GM21447 (cell line): ENCODE data around the gene PHRF1.

Experiments
- ATAC-seq: cut with Tn5 transposase; IDR thresholded peaks from one replicate; pipeline ENCODE4 v1.9.1; 2021; ENCODE audit not compliant: unreplicated experiment

The PHRF1 gene, protein sequence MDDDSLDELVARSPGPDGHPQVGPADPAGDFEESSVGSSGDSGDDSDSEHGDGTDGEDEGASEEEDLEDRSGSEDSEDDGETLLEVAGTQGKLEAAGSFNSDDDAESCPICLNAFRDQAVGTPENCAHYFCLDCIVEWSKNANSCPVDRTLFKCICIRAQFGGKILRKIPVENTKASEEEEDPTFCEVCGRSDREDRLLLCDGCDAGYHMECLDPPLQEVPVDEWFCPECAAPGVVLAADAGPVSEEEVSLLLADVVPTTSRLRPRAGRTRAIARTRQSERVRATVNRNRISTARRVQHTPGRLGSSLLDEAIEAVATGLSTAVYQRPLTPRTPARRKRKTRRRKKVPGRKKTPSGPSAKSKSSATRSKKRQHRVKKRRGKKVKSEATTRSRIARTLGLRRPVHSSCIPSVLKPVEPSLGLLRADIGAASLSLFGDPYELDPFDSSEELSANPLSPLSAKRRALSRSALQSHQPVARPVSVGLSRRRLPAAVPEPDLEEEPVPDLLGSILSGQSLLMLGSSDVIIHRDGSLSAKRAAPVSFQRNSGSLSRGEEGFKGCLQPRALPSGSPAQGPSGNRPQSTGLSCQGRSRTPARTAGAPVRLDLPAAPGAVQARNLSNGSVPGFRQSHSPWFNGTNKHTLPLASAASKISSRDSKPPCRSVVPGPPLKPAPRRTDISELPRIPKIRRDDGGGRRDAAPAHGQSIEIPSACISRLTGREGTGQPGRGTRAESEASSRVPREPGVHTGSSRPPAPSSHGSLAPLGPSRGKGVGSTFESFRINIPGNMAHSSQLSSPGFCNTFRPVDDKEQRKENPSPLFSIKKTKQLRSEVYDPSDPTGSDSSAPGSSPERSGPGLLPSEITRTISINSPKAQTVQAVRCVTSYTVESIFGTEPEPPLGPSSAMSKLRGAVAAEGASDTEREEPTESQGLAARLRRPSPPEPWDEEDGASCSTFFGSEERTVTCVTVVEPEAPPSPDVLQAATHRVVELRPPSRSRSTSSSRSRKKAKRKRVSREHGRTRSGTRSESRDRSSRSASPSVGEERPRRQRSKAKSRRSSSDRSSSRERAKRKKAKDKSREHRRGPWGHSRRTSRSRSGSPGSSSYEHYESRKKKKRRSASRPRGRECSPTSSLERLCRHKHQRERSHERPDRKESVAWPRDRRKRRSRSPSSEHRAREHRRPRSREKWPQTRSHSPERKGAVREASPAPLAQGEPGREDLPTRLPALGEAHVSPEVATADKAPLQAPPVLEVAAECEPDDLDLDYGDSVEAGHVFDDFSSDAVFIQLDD (N-terminal part only)

DNA sequence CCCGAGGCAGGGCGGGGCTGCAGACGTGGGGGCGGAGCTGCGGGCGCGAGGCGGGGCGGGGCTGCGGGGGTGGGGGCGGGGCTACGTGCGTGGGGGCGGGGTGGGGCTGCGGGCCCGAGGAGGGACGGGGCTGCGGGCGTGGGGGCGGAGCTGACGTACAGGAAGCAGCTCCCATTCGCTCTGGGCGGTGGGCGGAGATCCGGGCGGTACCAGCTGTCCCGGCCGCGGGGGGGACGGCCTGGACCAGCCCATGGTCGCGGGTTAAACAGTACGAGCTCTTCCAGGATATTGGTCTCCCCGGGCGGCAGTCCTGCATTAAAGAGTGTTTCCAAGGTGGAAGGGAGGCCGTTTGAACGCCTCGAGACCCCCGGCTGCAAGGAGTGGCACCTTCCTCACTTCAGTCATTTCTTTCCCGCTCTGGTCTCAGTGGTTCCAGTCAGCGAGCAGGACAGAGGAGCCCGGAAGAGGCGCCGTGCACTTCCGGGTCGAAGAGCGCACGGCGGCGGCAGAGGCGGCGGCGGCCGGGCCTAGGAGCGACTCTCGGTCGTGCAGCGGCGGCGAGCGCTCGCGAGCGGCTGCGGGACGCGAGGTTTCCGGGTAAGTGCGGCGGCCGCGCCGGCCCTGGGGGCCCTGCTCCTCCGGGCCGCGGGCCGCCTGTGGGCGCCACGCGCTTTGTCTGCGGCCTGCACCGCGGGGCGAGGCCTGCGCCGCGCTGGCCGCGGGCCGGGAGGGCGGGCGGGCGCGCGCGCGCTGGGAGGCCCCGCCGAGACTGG, at the start of gene PHRF1:
Gene PHRF1 (plus strand): TSS at position 475 of the 773 bp plus-strand sequence. CDS start 5,043 bp downstream, outside the sequence.
- peak; percentile 83 for ATAC-seq

- ATAC-seq = no peak
These were observed 48.0 kb upstream of the PHRF1 start for GRCh38 chr11:528166-528814.

DNA sequence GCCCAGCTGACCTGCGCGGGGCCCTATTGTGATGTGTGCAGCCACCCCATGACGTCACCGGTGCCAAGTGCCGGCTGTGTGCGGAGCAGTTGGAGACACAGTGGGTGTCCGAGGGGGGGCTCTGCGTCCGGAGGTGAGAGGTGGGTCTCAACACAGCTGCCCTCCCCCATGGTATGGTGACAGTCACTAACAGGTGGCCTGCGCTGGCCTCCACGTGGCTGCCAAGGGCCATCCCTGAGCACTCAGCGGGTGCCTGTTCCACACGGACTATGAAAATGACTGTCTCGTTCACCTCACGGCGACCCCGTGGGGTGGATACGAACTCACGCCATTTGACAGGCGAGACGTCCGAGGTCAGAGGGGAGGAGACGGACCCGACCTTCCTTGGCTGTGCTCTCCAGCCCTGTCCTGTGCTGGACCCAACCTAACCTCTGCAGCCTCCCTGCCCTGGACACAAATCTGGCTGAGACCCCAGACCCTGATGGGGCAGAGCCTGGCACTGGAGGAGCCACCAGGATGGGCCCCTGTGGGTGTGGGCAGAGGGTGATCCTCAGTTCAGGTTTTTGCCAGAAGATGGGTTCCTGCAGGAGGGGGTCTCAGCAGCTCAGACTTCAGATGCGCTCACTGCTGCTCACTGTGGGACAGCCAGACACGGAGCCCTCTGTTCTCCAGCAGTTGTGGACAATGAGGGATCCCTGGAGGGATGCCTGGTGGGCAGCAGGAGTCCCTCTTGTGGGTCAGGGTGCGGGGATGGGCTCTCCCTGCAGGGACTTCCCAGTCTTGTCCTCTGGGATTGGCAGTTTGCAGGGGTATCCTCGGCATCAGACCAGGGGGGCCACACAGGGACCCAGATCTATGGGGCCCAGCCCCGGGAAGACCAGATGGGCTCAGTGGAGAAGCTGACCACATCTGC, 47.2 kb upstream of the PHRF1 start:
- no peak for ATAC-seq

DNA sequence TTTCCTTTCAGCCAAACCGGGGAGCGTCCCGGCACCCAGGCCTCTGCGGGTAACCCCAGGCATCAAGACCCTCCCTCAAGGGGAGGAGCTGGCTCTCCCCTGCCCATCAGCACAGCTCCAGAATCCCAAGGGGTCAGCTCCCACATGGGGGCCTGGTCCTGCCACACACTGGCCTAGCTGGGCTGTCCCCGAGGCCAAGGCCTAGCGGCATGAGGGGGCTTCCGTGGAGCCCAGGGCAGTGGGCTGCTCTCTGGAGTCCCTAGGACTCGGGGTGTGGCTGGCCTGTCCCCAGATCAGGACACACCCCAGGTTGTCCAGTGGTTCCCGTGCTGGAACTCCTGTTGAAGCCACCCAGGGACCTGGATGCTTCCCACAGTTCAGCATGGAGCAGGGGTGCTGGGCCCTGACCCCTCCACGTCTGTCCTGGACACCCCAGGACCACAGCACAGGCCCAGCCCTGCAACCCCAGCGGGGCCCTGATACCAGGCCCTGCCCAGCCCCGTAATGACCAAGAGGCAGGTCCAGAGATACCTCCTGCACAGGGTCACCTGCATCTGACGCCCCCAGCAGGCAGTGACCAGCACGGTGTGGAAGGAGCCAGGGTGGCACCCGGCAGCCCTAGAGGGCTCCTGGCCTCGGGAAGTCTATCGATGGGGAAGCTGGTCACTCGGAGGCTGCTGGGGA, 46.4 kb upstream of the PHRF1 start:
- no peak for ATAC-seq

- no peak for ATAC-seq
These were observed 45.1 kb upstream of the PHRF1 start for GRCh38 chr11:530960-531831.

- no peak for ATAC-seq
These were observed 44.2 kb upstream of the PHRF1 start for GRCh38 chr11:531919-532526.

DNA sequence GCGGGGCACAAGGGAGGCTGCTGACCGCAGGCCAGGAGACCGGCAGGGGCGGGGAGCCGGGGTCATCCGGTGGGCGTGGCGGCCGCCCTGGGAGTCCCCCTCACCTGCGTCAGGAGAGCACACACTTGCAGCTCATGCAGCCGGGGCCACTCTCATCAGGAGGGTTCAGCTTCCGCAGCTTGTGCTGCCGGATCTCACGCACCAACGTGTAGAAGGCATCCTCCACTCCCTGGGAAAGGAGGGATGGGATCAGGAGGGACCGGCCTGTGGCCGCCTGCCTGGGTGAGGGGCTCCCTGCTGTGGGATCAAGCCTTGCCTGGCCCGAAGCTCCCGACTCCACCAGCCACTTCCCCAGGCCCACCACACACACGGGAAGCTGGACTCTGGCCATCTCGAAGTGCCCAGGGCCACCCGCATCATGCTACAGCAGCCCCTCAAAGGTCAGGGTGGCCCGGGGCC, 43.7 kb upstream of the PHRF1 start:
- ATAC-seq = no peak

DNA sequence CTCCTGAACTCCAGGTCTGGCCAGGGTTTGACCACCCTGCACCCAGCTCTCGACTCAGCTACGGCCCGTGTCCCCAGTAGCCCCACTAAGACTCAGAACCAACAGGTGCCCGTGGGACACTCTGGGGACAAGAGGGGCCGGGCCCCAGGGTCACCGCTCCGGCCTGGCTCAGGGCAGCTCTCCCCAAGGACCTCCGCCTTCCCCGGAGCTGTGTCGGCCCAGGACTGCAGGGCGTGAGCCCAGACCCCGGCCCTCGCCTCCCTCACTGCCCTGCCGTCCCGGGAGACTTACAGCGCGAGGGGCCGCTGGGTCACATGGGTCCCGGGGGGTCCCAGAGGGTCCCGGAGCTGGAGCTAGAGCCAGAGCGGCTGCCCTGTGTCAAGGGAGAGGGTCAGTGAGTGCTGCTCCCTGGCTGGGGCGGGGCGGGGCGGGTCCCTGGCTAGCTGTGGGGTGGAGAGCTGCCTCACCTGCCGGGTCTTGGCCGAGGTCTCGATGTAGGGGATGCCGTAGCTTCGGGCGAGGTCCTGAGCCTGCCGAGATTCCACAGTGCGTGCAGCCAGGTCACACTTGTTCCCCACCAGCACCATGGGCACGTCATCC, 43.2 kb upstream of the PHRF1 start:
- no peak for ATAC-seq

DNA sequence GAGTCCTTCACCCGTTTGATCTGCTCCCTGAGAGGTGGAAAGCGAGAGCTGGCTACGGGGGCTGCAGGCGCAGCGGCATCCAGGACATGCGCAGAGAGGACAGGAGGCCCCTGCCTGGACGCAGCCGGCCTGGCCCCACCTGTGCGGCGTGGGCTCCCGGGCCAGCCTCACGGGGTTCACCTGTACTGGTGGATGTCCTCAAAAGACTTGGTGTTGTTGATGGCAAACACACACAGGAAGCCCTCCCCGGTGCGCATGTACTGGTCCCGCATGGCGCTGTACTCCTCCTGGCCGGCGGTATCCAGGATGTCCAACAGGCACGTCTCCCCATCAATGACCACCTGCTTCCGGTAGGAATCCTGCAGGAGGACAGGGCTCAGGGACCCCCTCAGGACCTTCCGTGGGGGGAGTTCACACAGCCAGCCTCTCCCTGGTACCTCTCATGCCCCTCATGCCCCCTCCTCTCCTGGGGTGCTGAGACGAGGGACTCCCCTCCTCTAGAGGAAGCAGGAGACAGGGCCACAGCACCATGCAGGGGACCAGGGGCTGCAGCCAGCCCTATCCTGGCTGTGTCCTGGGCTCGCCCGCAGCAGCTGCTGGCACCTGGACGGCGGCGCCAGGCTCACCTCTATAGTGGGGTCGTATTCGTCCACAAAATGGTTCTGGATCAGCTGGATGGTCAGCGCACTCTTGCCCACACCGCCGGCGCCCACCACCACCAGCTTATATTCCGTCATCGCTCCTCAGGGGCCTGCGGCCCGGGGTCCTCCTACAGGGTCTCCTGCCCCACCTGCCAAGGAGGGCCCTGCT, 42.5 kb upstream of the PHRF1 start:
- ATAC-seq = no peak

GRCh38 chr11:534396-535209, 41.7 kb upstream of the PHRF1 start:
- no peak for ATAC-seq

DNA sequence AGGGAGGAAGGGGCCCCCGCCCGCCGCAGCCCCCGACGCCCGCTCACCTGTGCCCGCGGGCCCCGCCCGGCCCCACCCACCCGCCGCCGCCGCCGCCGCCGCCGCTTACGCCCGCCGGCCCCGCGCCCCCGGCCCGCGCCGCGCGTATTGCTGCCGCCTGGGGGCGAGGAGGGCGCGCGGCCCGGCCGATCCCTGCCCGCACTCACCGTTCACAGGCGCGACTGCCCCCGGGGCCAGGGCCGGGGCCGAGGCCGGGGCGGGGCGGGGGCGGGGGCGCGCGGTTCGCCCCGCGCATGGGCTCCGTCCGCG, 41.1 kb upstream of the PHRF1 start:
- peak; percentile 14 for ATAC-seq

- peak; percentile 59 for ATAC-seq
These were observed 40.5 kb upstream of the PHRF1 start, which contains the start of gene HRAS for GRCh38 chr11:535519-536454. Gene HRAS, minus strand, starts transcription at chr11:535576.

GRCh38 chr11:536841-537621, 39.2 kb upstream of the PHRF1 start, which contains the start of gene LRRC56:
Gene LRRC56, plus strand, starts transcription at chr11:537527. Its CDS starts 3,158 bp downstream, at chr11:540685.
- peak; percentile 48 for ATAC-seq
